ENCODE data around the gene GAA.

GAA gene

DNA sequence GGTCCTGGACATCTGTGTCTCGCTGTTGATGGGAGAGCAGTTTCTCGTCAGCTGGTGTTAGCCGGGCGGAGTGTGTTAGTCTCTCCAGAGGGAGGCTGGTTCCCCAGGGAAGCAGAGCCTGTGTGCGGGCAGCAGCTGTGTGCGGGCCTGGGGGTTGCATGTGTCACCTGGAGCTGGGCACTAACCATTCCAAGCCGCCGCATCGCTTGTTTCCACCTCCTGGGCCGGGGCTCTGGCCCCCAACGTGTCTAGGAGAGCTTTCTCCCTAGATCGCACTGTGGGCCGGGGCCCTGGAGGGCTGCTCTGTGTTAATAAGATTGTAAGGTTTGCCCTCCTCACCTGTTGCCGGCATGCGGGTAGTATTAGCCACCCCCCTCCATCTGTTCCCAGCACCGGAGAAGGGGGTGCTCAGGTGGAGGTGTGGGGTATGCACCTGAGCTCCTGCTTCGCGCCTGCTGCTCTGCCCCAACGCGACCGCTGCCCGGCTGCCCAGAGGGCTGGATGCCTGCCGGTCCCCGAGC, 17.9 kb downstream of the GAA start:
- no peak for DNase-seq

DNA sequence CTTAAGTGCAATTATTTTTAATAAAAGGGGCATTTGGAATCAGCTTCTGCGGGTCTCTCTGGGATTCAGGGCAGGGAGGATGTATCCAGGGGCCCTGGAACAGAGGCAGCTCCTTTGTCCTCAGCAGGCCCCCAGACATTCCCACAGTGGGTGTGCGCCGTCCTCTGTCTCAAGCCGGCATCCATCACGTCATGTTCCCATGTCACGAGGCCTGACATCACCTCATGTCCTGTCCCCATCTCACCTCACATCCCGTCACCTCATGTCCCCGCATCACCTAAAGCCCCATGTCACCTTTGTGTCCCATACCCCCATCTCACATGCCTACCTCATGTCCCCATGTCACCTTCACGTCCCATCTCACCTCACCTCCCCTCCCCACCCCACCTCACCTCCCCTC, 18.5 kb downstream of the GAA start:
- DNase-seq = no peak

DNA sequence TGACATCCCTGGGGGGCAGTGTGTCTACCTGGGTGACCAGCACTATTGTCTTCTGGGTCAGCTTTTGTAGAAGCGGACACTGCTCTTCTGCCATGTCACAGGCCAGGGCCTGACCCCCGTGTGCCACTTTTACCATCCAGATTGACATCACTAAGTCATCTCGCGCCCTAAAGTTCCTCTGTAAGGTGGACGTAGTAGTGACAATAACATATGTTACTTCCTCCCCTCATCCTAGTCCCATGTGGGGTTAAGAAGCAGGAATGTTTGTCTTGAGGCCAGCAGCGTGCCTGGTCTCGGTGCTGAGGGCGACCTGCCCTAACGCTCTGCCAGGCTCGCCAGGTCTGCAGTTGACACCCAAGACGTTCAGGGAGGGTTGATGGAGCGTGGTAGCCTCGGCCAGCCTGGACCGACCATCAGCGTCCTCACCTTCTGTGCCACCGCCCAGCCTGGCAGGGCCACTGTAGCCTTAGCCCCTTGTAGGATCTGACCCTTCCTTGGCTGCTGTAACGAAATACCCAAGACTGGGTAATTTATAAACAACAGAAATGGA, 20.7 kb downstream of the GAA start:
- no peak for DNase-seq

DNA sequence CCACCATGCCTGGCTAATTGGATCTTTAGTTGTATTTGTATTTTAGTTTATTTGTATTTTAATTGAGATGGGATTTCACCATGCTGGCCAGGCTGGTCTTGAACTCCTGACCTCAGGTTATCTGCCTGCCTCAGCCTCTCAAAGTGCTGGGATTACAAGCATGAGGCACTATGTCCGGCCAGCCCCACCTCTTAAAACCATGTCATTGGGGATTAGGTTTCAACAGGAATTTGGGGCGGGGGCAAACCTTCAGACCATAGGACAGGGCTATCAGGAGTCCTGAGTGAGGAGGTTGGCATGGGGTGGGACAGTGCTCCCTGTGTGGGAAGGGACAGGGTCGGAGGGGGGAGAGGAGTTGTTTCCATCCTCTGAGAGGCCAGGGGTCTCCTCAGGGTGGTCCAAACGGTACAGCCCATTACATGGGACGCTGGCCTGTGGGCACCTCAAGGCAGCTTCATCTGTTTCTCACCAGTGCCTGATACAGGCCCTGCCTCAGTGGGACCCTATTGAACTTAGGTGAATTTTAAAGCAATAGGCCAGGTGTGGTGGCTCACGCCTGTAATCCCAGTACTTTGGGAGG, 21.6 kb downstream of the GAA start:
- DNase-seq = no peak

DNA sequence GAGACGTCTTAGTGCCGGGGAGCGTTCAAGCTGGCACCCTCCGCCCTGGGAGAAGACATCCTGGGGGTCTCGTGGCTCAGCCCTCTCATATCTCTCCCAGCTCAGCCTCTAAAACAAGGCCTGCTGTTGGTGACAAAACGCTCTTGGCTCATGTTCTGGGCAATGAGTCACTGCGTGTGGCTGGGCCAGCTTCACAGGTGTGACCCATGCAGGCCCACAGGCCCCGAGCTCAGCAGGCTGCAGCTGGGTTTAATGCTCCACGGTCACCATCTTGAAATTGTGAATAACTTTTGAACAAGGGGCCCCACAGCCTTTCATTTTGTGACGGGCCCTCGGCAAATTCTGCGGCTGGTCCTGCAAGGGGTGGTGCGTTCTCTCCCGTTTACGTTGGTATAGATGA, 22.4 kb downstream of the GAA start:
- DNase-seq = no peak

DNA sequence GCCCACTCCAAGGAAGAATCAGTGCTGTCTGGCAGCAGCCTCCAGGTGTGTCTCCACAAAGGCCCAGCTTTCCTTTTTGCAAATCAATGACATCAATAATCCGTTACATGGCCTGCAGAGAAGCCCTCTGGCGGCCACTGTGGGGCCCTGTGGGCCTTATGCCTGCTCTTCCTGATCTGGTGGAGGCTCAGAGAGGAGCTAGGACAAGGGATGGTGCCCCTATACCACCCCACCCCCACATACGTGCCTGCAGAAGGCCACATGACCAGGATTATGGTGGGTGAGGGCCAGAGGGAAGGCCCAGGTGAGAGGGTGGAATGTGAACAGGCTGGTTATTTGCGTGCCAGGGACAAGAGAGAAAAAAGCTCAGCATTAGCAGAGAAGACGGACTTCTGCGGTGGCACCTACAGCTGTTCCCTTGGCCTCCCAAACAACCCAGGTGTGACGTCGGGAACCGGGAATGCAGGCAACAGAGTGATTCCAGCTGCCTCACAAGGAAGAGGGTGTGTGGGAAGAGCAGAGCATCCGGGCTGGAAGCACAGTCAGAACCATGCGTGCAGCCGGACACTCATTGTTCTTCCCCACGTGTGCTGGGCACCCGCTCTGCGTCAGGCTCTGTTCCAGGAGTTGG, 23.1 kb downstream of the GAA start:
- no peak for DNase-seq

DNA sequence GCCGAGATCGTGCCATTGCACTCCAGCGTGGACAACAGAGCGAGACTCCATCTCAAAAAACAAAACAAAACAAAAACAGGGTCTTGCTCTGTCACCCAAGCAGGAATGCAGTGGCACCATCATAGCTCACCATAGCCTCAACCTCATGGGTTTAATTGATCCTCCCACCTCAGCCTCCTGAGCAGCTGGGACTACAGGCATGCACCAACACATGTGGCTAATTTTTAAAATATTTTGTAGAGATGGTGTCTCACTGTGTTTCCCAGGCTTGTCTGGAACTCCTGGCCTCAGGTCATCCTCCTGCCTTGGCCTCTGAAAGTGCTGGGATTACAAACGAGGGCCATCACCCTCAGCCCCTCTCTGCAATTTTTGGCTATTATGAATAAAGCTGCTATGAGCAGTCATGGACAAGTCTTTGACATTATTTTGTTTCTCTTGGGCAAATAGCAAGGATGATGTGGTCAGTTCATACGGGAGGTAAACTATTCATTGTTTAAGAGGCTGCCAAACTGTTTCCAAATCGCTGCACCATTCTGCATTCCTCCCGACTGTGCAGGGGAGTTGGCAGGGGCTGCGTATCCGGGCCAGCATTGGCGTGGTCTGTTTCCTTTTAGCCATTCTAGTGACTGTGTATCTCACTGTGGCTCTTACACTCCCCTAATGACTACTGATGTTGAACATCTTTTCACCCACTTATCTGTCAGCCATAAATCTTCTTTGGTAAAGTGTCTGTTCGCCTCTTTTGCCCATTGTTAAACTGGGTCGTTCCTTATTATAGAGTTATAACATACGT, 24.5 kb downstream of the GAA start:
- DNase-seq = no peak

DNA sequence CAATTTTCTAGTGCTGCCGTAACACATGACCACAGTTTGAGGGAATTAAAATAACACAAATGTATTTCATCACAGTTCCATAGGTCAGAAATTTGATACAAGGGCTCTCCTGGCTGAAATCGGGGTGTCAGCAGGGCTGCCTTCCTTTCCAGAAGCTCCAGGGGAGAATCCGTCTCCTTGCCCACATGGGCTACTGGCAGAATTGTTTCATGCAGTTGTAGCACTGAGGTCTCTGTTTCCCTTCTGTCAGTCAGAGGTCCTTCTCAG, 25.0 kb downstream of the GAA start:
- no peak for DNase-seq

DNA sequence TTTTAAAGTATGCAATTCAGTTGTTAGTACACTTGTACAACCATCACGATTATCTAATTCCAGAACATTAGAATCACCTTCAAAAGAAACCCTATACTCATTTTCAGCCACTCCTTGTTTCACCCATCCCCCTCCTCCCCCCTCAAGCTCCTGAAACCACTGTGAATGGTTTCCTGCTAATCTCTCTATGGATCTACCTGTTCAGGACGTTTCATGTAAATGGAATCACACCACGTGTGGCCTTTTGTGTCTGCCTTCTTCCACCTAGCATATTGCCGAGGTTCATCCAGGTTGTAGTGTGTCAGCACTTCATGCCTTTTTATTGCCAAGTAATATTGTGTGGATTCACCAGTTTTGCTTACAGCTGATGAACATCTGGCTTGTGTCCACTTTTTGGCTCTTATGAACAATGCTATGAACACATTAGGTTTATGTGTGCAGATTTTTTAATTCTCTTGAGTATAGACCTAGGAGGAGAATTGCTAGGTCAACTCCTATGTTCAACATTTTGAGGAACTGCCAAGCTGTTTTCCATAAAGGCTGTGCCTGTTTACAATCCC, 27.7 kb downstream of the GAA start:
- no peak for DNase-seq

DNA sequence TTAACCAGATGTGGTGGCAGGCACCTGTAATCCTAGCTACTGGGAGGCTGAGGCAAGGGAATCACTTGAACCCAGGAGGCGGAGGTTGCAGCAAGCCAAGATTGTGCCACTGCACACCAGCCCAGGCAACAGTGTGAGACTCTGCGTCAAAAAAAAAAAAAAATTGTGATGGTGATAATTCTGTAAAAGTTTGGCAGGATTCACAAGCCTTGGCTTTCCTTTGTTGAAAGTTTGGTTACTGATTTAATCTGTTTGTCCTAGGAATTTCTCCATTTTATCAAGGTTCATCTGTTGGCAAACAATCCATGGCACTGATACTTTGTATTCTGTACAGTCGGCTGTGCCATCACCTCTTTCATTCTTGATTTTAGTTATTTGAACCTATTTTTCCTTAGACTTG, 29.6 kb downstream of the GAA start:
- DNase-seq = no peak

DNA sequence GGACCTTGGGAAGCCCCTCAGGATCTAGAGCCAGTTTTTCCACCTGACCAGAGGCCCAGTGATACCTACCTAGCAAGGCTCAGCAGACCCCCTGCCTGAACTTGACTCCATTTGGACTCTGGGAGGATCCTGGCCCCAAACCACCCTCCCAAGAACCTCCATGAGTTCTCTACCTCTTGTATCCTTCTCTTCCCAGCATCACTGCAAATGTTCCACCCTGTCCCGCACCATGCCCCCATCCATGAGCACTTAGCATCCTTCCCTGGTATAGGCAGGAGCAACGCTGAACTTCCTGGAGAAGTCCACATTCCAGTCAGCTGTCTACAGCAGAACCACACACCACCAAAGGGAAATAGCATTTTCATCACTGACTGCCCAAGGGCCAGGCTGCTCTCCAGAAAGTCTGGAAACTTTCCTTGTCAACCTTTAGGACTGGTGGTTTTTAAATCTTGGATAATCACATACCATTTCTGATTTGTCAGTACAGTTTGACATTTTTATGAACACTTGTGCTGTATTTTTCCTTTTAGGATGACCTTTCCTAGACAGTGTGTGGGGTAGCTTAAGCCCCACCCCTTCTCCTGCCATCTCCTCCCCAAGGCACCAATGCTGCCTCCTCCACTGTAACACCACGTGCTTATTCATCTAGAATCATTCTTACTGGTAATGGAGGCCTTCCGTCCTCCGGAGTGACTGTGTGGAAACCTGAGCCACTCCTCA, 31.7 kb downstream of the GAA start:
- no peak for DNase-seq

DNA sequence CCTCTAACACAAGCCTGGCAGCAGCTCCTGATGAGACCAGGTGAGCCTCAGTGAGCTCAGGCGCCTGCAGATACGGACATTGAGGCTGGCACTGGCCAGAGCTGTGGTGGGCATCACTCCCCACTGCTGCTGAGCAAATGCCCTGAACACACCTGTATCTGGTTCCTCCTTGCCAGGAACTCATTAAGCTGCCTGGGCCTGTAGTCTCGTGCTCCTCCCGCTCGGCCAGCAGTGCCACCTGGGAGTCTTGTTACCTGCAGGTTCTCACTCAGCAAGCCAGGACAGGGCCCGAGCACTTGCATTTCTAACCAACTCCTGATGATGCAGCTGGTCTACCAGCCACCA, 32.2 kb downstream of the GAA start:
- no peak for DNase-seq

DNA sequence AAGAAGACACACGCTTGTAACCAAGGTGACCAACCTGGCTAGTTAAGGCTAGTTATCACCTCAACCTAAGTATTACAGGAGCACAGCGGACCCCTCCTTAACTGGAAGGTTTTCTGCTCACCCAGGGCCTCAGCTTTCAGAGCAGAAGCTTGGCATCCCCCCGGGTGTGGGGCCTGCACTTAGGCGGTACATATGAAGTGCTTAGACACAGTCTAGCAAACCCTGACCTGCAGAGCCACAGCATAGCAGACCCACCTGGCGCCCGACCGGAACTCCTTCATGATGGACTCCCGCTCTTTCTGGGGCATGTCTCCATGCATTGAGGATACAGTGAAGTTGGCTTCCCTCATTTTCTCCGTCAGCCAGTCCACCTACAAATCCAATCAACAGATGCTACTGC, 35.8 kb downstream of the GAA start:
- DNase-seq = no peak

DNA sequence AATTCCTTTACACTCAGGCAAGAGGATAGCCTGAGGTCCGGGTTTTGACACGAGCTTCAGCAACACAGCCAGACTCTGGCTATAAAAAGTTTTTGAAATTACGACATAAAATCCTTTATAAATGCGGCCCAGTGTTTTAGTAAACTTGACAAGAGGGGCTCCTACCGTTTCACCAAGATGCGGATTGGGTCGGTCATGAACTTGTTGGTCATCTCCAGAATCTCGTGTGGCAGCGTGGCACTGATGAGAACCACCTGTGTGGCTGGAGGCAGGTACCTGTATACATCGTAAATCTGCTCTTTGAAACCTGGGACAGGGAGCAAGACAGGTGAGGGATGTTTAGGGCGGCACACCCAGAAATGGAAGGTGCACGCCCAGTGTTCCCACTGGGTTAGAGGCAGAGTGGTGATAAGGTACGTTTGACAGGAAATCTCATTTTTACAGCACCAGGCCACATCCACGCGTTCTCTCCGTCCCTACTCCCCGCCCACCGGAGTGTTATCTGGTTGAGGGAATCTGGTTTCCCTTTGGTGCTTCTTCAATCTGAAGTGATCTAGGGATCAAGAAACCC, 37.6 kb downstream of the GAA start:
- no peak for DNase-seq

DNA sequence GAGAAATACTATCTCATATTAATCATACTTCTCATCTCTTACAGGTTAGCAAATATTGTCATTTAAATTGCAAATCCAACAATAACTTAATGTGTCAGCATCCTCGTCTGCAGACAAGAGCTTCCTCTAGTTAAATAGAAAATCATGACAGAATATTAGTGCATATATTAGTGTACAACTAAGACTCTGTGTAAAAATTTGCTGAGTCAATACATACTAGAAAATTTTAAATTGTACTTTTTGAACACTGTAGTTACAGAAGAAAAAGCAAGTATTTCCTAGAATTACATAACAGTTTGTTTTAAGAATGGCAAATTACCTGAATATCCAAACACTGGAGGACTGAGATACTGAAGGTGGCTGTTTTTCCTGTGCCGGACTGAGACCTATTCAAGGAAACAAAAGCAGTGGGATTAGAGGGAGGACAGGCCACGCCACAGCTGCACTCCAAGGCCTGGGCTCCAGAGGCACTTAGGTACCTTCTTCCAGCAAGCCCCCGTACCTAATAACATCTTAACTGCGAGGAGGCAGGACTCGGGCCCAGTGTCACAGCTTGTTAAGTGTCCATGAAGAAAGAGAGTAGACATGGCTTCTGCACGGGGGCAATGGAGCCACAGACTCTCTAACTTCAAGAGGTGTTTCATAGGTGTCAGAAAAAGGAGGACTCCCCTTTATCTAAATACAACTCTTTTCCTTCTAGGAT, 40.2 kb downstream of the GAA start:
- DNase-seq = no peak

DNA sequence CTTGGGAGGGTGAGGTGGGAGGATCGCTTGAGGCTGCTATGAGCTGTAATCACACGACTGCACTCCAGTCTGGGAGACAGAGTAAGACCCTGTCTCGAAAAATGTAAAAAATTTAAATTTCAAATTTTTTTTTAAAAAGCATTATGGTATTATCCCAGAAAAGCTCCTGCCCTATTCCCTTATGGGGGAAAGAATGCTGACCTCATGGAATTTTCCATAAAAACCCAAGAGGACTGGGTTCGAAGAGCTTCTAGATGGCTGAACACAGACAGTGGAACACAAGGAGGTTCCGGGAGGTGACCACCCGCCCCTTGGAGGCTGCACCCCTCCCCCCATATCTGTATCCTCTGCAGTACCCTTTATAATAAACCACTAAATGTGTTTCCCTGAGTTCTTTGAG, 41.5 kb downstream of the GAA start:
- no peak for DNase-seq

DNA sequence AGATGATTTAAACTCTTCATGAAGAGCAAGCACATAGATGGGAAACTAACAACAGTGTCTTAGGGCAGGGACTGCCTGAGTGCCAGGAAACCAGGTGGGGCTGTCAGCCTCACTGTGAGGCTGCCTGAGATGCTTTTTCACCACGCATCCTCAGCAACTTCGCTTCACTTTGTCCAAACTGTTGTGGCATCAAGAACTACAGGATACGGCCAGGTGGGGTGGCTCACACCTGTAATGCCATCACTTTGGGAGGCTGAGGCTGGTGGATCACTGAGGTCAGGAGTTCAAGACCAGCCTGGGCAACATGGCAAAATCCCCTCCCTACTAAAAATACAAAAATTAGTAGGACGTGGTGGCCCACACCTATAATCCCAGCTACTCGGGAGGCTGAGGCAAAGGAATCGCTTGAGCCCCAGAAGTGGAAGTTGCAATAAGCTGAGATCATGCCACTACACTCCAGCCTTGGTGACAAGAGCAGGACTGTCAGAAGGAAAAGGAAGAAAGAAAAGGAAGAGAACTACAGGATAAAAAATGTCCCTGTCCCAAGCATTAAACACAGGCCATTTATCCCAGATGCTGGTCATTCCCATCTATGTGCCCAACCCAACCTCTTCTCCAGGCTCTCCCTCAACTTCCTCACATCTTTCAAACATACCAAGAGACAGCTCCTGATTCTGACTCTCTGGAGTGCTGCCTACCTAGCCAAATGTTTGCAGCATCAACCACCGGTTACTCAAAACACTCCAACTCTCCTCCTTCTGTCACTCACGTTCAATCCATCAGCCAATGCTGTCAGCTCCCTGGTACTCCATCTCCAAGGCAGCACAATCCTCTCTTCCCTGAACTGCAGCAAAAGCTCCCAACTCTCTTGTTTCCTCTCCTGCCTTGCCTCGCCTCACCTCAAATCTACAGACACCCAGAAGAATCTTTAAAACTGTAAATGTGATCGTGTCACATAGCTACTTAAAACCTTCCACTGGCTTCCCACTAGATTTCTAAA, 44.0 kb downstream of the GAA start:
- no peak for DNase-seq

DNA sequence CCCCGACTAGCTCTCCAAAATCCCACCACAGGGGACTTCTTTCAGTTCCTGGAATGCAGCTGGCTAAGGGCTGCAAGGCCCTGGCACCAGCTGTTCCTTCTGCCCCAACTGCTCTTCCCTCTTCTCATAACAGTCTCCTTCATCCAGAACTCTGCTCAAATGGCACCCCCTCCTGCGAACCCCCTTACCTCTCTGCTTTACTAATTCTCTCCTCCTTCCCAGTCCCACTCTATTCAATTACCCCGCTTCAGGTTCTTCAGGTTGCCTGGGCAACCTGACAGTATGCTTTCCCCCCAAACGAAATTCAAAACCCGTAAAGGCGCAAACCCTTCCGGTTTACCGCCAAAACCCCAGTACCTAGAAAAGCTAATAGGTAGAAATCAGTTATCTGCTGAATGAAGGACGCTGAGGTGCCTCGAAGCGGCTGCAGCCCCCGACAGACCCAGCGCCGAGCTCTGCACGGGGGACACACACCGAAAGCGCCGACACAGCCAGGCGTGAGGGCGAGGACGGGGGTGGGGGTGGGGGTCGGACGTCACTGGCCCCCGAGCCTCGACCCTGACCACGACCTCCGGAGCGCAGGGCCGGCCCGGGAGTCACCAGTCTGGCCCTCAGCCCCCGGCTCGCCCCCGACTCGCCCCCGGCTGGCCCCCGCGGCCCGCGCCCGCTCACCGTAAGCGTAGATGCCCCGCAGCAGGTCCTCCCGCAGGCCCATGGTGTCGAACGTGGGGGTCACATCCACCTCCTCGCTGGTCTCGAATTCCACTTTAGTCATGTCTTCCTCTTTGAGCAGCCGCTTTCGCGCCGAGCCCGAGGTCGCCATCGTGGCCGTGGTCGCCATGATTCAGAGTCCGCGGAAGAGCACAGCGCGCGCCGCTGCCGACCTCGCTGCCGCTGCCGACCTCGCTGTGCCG, 45.0 kb downstream of the GAA start:
- DNase-seq = peak in 1 of 2 experiments; percentile 16

DNA sequence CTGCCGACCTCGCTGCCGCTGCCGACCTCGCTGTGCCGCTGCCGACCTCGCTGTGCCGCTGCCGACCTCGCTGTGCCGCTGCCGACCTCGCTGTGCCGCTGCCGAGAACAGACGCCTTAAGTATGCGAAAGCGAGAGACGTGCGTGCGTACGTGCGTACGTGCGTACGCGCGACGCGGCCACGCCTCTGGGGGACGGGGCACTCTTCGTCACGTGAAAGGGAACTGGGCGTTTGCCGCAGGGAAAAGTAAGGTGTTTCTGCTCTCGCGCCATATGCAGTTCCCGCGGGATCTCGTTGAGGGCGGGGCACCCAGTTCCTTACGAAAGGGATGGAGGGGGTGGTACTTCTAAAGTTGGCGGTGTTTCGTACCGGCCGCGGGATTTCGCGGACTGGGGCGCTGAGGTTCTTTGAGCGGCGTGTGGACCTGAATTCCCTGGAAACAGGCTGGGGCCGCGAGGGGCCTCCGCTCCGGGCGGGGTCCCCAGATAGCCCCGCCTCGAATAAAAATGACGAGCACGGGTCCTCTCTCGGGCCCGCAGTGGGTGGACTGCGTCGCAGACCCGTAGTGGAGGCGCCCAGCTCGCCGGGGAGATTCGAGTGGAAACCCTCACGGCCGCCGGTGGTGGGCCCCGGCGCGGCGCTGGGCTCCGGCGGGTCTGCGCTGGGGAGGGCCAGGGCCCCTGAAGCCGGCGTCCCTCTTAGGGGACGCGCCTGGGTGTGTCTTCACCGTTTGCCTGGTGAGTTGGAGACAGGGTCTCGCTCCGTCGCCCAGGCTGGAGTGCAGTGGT, 45.8 kb downstream of the GAA start, which contains the start of gene EIF4A3:
Gene EIF4A3, minus strand, starts transcription at position 94 of the 788 bp plus-strand sequence. CDS start 167 bp downstream, outside the sequence.
- DNase-seq = peak; percentile 94 to 96
